ENCODE measurements around the gene NEK6. TPM values are rescaled to one million over a fixed set of nuclear protein-coding genes. Genes with fewer than 3 reads are reported as not detected.

The NEK6 gene
- total RNA-seq, 1 experiment from 2014 or later = 57.9 TPM

- intact Hi-C loops (cut with micrococcal nuclease; ENCODE audit: unreplicated experiment) = loop anchor here (5.0 kb wide), 1 partner anchor 86 kb away; no protein-coding TSS in a partner anchor
Measured at GRCh38 chr9:124220946-124221451, 36.8 kb upstream of the NEK6 start.

GRCh38 chr9:124221676-124222075, 36.1 kb upstream of the NEK6 start:
- POLR2A ChIA-PET (ENCODE audit: unreplicated experiment) = interaction anchor here (0.8 kb wide), 1 partner anchor 83 kb away, joined by 5 read pairs; no protein-coding TSS in a partner anchor
- H3K27me3 ChIP-seq (ENCODE audit: insufficient read depth, low read depth) = no peaks in the 10 kb centered on the region
- H3K4me3 ChIP-seq = no peak overlapping the region
- H3K27ac ChIP-seq = no peak overlapping the region
- no peaks in the 10 kb centered on the region for H4K20me1 ChIP-seq (ENCODE audit: insufficient read depth)
- TF ChIP-seq, protein P1, sequence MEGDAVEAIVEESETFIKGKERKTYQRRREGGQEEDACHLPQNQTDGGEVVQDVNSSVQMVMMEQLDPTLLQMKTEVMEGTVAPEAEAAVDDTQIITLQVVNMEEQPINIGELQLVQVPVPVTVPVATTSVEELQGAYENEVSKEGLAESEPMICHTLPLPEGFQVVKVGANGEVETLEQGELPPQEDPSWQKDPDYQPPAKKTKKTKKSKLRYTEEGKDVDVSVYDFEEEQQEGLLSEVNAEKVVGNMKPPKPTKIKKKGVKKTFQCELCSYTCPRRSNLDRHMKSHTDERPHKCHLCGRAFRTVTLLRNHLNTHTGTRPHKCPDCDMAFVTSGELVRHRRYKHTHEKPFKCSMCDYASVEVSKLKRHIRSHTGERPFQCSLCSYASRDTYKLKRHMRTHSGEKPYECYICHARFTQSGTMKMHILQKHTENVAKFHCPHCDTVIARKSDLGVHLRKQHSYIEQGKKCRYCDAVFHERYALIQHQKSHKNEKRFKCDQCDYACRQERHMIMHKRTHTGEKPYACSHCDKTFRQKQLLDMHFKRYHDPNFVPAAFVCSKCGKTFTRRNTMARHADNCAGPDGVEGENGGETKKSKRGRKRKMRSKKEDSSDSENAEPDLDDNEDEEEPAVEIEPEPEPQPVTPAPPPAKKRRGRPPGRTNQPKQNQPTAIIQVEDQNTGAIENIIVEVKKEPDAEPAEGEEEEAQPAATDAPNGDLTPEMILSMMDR (conservative IDR thresholded peaks at IDR 0.05) = no peak
- TF ChIP-seq EZH2 (IDR thresholded peaks at IDR 0.05; ENCODE audit: low read depth) = no peak
- DNase-seq = no peak
- H3F3A ChIP-seq (ENCODE audit: insufficient read depth, low read depth) = no peaks in the 10 kb centered on the region; the same call in 1 of the 2 replicates
- no peak overlapping the region for H3K4me2 ChIP-seq
- no TSS peak for BruUV-seq (replicated peaks)
- CTCF ChIA-PET = no interaction called here
- intact Hi-C loops (cut with micrococcal nuclease; ENCODE audit: unreplicated experiment) = loop anchor here (2.0 to 5.0 kb wide), 2 partner anchors 35 to 86 kb away; partner anchors contain the start of gene NEK6
- no peaks in the 10 kb centered on the region for H3K9me3 ChIP-seq (ENCODE audit: insufficient read depth, low read depth)
- H3K36me3 ChIP-seq (ENCODE audit: low read depth) = no peaks in the 10 kb centered on the region
- H3K4me1 ChIP-seq (replicated peaks; ENCODE audit: insufficient read depth) = peaks cover 49% of the 10 kb centered on the region
- H2AFZ ChIP-seq = no peak overlapping the region
- no peaks in the 10 kb centered on the region for H3K79me2 ChIP-seq (ENCODE audit: low read depth)
- H3K9me2 ChIP-seq (ENCODE audit: insufficient read depth) = no peaks in the 10 kb centered on the region

More at GRCh38 chr9:124220946-124221451, 36.8 kb upstream of the NEK6 start:
- no peaks in the 10 kb centered on the region for H3K9me2 ChIP-seq (ENCODE audit: insufficient read depth)
- ChIA-PET POLR2A (ENCODE audit: unreplicated experiment) (interaction anchor here (0.8 kb wide), 1 partner anchor 82 kb away, joined by 5 read pairs; no protein-coding TSS in a partner anchor), CTCF (no interaction called here)
- DNase-seq = peak in 1 of 2 experiments; percentile 51
- H3K27me3 ChIP-seq (ENCODE audit: insufficient read depth, low read depth) = no peaks in the 10 kb centered on the region
- no peak overlapping the region for H3K4me3 ChIP-seq
- peak overlapping the region; percentile 11; the same call in 1 of the 2 replicates for H3K4me2 ChIP-seq
- no peak overlapping the region for H3K27ac ChIP-seq
- no TSS peak for BruUV-seq (replicated peaks)
- H3K79me2 ChIP-seq (ENCODE audit: low read depth) = no peaks in the 10 kb centered on the region
- no peak overlapping the region for H2AFZ ChIP-seq
- no peaks in the 10 kb centered on the region; the same call in 1 of the 2 replicates for H3F3A ChIP-seq (ENCODE audit: insufficient read depth, low read depth)
- no peaks in the 10 kb centered on the region for H4K20me1 ChIP-seq (ENCODE audit: insufficient read depth)
- no peaks in the 10 kb centered on the region for H3K36me3 ChIP-seq (ENCODE audit: low read depth)
- H3K9me3 ChIP-seq (ENCODE audit: insufficient read depth, low read depth) = no peaks in the 10 kb centered on the region
- TF ChIP-seq EZH2 (IDR thresholded peaks at IDR 0.05; ENCODE audit: low read depth) = no peak
- TF ChIP-seq, protein P1 (conservative IDR thresholded peaks at IDR 0.05) = no peak
- H3K4me1 ChIP-seq (replicated peaks; ENCODE audit: insufficient read depth) = peaks cover 49% of the 10 kb centered on the region

DNA sequence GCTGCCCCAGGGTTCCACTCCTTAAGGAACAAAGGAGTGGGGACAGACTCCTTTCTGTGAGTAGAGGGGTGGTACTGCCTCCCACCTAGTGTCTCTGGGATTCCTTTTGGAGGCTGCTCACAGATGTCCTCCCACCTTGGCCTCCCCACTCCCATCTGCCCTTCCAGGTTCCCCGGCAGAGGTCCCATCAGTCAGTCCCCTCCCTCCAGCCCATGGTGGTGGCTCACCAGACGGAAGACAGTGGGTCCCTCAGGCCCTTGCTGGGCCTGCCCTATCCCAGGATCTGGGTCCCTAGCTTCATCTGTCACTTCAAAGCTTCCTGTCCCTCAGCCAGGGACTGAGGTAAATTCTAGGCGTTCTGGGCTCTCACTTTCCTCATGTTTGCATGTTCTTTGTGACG, 35.6 kb upstream of the NEK6 start:
- intact Hi-C loops (cut with micrococcal nuclease; ENCODE audit: unreplicated experiment) = loop anchor here (2.0 to 5.0 kb wide), 2 partner anchors 35 to 85 kb away; partner anchors contain the start of gene NEK6
- BruUV-seq (replicated peaks) = no TSS peak

More for the DNA sequence above, 35.6 kb upstream of the NEK6 start:
- Histone ChIP-seq H3K79me2 (ENCODE audit: low read depth) (no peaks in the 10 kb centered on the region), H3K4me1 (replicated peaks; ENCODE audit: insufficient read depth) (peaks cover 49% of the 10 kb centered on the region), H2AFZ (no peak overlapping the region), H3K27me3 (ENCODE audit: insufficient read depth, low read depth) (no peaks in the 10 kb centered on the region), H3K4me3 (no peak overlapping the region), H3K4me2 (no peak overlapping the region), H4K20me1 (ENCODE audit: insufficient read depth) (no peaks in the 10 kb centered on the region), H3K36me3 (ENCODE audit: low read depth) (no peaks in the 10 kb centered on the region), H3F3A (ENCODE audit: insufficient read depth, low read depth) (no peaks in the 10 kb centered on the region; the same call in 1 of the 2 replicates), H3K9me2 (ENCODE audit: insufficient read depth) (no peaks in the 10 kb centered on the region), H3K9me3 (ENCODE audit: insufficient read depth, low read depth) (no peaks in the 10 kb centered on the region), H3K27ac (no peak overlapping the region)
- no peak for TF ChIP-seq EZH2 (IDR thresholded peaks at IDR 0.05; ENCODE audit: low read depth)
- TF ChIP-seq, protein P1 (conservative IDR thresholded peaks at IDR 0.05) = no peak
- no peak for DNase-seq
- POLR2A ChIA-PET (ENCODE audit: unreplicated experiment) = interaction anchor here (0.8 kb wide), 1 partner anchor 83 kb away, joined by 5 read pairs; no protein-coding TSS in a partner anchor
- CTCF ChIA-PET = interaction anchor here (0.5 kb wide), 1 partner anchor 78 kb away, joined by 22 read pairs; no protein-coding TSS in a partner anchor

Measured in PC-9 (cell line).